Fibroblast of lung (primary cell): ENCODE measurements around the gene ZBTB40. TPM values are rescaled to one million over a fixed set of nuclear protein-coding genes. Genes with fewer than 3 reads are reported as not detected.
A peak's percentile ranks its signal among the peaks of the same experiment; 100 is the strongest.

Experiments used
- DNase-seq, 2 donors: peaks; one replicate each; pipeline versions ENCODE4 v3.0.0 to v3.0.0-alpha.2; 2010; ENCODE audit warnings: low read depth in 2 of 2
- H2AFZ ChIP-seq: 2 replicates; pipeline ENCODE4 v1.5.1; 2012; ENCODE audit warnings: low read length, control low read depth, inconsistent platforms
- H3K27ac ChIP-seq: 2 replicates; pipeline ENCODE4 v1.5.1; 2011; ENCODE audit warnings: low read length, control low read depth; ENCODE audit not compliant: insufficient read depth
- H3K27me3 ChIP-seq: 2 replicates; pipeline ENCODE4 v1.5.1; 2011; ENCODE audit warnings: mild to moderate bottlenecking, low read length; ENCODE audit not compliant: control insufficient read depth, insufficient read depth
- H3K36me3 ChIP-seq: 2 replicates; pipeline ENCODE4 v1.5.1; 2011; ENCODE audit warnings: low read length; ENCODE audit not compliant: control insufficient read depth, insufficient read depth
- H3K4me1 ChIP-seq: 2 replicates; pipeline ENCODE4 v1.5.1; 2011; ENCODE audit warnings: low read length; ENCODE audit not compliant: control insufficient read depth, insufficient read depth; ENCODE audit errors: extremely low read depth
- H3K4me2 ChIP-seq: 2 replicates; pipeline ENCODE4 v1.5.1; 2011; ENCODE audit warnings: low read length, control low read depth; ENCODE audit not compliant: insufficient read depth; ENCODE audit errors: extremely low read depth
- H3K4me3 ChIP-seq, 4 experiments: fragments of 200-600 bp in 1 of 4; sonication (generic) in 1 of 4; replicated peaks in 1 of 4; 2 replicates each; pipeline ENCODE4 v1.5.1; 2011 to 2016; ENCODE audit warnings: low read length in 4 of 4, low read depth in 3 of 4, mild to moderate bottlenecking in 3 of 4, control low read depth in 2 of 4, inconsistent platforms in 1 of 4, mixed read lengths in 1 of 4; ENCODE audit not compliant: insufficient read depth in 1 of 4; ENCODE audit errors: control extremely low read depth in 1 of 4
- H3K79me2 ChIP-seq: 2 replicates; pipeline ENCODE4 v1.5.1; 2012; ENCODE audit warnings: mild to moderate bottlenecking, low read length, inconsistent platforms; ENCODE audit not compliant: control insufficient read depth, insufficient read depth
- H3K9ac ChIP-seq: 2 replicates; pipeline ENCODE4 v1.5.1; 2011; ENCODE audit warnings: mild to moderate bottlenecking, low read length, control low read depth; ENCODE audit not compliant: insufficient read depth
- H3K9me3 ChIP-seq: 2 replicates; pipeline ENCODE4 v1.5.1; 2012; ENCODE audit warnings: low read depth, low read length; ENCODE audit not compliant: control insufficient read depth, insufficient read depth
- H4K20me1 ChIP-seq: 2 replicates; pipeline ENCODE4 v1.5.1; 2011; ENCODE audit warnings: low read length; ENCODE audit not compliant: control insufficient read depth, insufficient read depth; ENCODE audit errors: extremely low read depth
- CTCF ChIP-seq, 2 donors: IDR thresholded peaks in 1 of 2; conservative IDR thresholded peaks in 1 of 2; 1 replicate in 1 of 2; 2 replicates in 1 of 2; pipeline ENCODE4 v1.5.1; 2011 to 2012; ENCODE audit warnings: low read length in 2 of 2, control low read depth in 1 of 2, inconsistent platforms in 1 of 2, low read depth in 1 of 2, mild to moderate bottlenecking in 1 of 2
- EZH2 ChIP-seq: IDR thresholded peaks from 2 replicates; pipeline ENCODE4 v1.5.1; 2012; ENCODE audit warnings: low read length, control low read depth, mild to moderate bottlenecking; ENCODE audit errors: missing control alignments
- polyA plus RNA-seq, 2 donors: library from polyadenylated mRNA; depleted of rRNA in 1 of 2; stranded (reverse) in 1 of 2; unstranded in 1 of 2; fragments of >200 nt; gene quantifications; 2 replicates each; pipeline ENCODE4 v1.2.1, GENCODE V29; 2011 to 2012; ENCODE audit warnings: missing spikeins in 1 of 2
- total RNA-seq: library from RNA; depleted of rRNA; stranded (reverse); fragments of >200 nt; gene quantifications from 2 replicates; pipeline ENCODE4 v1.2.1, GENCODE V29; 2014

ZBTB40 gene
- total and polyA plus RNA-seq, 2 donors (not counting 1 experiment from before 2014, with no cell fraction given) = 3.4 to 12.4 TPM

GRCh38 chr1:22415489-22415888 is 36.2 kb upstream of the ZBTB40 start:
- Histone ChIP-seq H3K36me3 (no peaks in the 10 kb centered on the region), H4K20me1 (no peaks in the 10 kb centered on the region), H3K27ac (no peak overlapping the region), H3K79me2 (no peaks in the 10 kb centered on the region), H2AFZ (no peak overlapping the region), H3K9me3 (no peaks in the 10 kb centered on the region), H3K4me2 (no peak overlapping the region), H3K27me3 (peaks cover 2% of the 10 kb centered on the region), H3K9ac (no peak overlapping the region), H3K4me1 (peaks cover 6% of the 10 kb centered on the region), H3K4me3 (no peak overlapping the region)
- TF ChIP-seq EZH2 (no peak), CTCF (conservative IDR thresholded peaks at IDR 0.05 in 1 of 2, IDR thresholded peaks at IDR 0.05 in 1 of 2; ENCODE audit: low read depth in 1 of 2, low read length in 2 of 2) (no peak)
- no peak for DNase-seq

GRCh38 chr1:22416555-22417454 is 34.8 kb upstream of the ZBTB40 start:
- DNase-seq = peak; percentile 53 to 70
- H2AFZ ChIP-seq = no peak overlapping the region
- peak overlapping the region; percentile 66 for H3K4me2 ChIP-seq

More at GRCh38 chr1:22416555-22417454, 34.8 kb upstream of the ZBTB40 start:
- peak; percentile 93 to 95 for TF ChIP-seq CTCF (conservative IDR thresholded peaks at IDR 0.05 in 1 of 2, IDR thresholded peaks at IDR 0.05 in 1 of 2; ENCODE audit: low read depth in 1 of 2, low read length in 2 of 2)
- TF ChIP-seq EZH2 = no peak
- H3K9ac ChIP-seq = no peak overlapping the region
- H3K27me3 ChIP-seq = peaks cover 2% of the 10 kb centered on the region
- no peaks in the 10 kb centered on the region for H4K20me1 ChIP-seq
- no peaks in the 10 kb centered on the region for H3K36me3 ChIP-seq
- H3K4me3 ChIP-seq = no peak overlapping the region
- no peaks in the 10 kb centered on the region for H3K9me3 ChIP-seq
- no peaks in the 10 kb centered on the region for H3K79me2 ChIP-seq
- H3K27ac ChIP-seq = no peak overlapping the region
- peaks cover 6% of the 10 kb centered on the region for H3K4me1 ChIP-seq
